Midbrain (tissue), 1 donor: ENCODE measurements around the gene TEPSIN.

ENCODE experiments used
- DNase-seq: peaks from one replicate; lab custom pipeline; 2025; lab: John Stamatoyannopoulos, UW

TEPSIN gene

GRCh38 chr17:81183807-81184206 is 55.0 kb downstream of the TEPSIN start:
- no peak for DNase-seq

GRCh38 chr17:81183316-81183715 is 55.5 kb downstream of the TEPSIN start:
- no peak for DNase-seq

- no peak for DNase-seq
Measured at GRCh38 chr17:81182596-81182995, 56.3 kb downstream of the TEPSIN start.

DNA sequence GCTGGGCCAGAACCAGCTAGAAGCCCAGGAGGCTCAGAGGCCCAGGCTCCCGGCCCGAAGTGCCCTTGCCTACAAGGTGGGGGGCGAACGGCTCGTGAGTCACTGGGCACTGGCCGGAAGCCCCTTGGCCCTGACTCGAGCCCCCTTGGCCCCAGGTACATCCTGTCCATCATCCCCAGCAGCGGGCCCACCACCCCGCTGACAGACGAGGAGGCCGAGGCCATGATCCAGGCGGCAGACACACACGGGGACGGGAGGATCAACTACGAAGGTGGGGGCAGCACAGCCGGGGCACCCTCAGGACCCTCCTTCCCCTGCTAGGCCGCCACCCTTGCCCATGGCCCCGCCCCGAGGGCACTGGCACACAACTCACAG is 57.1 kb downstream of the TEPSIN start:
- DNase-seq, result no peak

GRCh38 chr17:81180836-81181810 is 57.7 kb downstream of the TEPSIN start:
- DNase-seq, result no peak

GRCh38 chr17:81179861-81180260 is 59.0 kb downstream of the TEPSIN start:
- DNase-seq, result no peak

DNA sequence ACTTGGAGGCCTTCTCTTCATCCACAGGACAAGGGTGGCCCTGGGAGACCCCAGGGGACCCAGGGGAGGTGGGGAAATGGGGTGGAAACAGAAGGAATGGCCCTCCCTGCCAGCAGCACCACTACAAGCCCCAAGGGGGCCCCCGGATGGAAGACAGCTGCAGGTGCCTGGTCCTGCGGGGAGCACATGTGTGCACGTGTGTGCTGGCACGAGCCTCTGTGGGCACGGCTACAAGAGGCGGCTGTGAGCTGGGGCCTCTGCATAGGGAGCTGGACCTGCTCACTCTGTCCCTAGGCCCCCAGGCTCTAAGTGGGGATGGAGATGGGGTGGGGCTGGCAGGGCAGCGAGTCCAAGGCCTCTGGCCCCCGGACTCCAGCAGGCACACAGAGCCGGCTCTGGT is 59.6 kb downstream of the TEPSIN start:
- no peak for DNase-seq
